Kidney glomerular epithelial cell (primary cell): ENCODE data around the gene ABCA7.
"Not testable (repeated sequence)": the region's sequence is repeated elsewhere in the genome, so short reads cannot be mapped to it uniquely, and the experiment has no call there.

Experiments
- DNase-seq: peaks from one replicate; lab custom pipeline; 2025; lab: John Stamatoyannopoulos, UW

ABCA7 gene

GRCh38 chr19:1017115-1017905 is 22.6 kb upstream of the ABCA7 start:
- no peak for DNase-seq

GRCh38 chr19:1017906-1018305 is 22.0 kb upstream of the ABCA7 start:
- DNase-seq = no peak

GRCh38 chr19:1018393-1018792 is 21.5 kb upstream of the ABCA7 start:
- DNase-seq = no peak

- no peak for DNase-seq
Measured at GRCh38 chr19:1018932-1019615, 20.8 kb upstream of the ABCA7 start.

GRCh38 chr19:1019616-1019961 is 20.3 kb upstream of the ABCA7 start:
- no peak for DNase-seq

GRCh38 chr19:1019980-1020867 is 19.7 kb upstream of the ABCA7 start:
- DNase-seq = no peak

- peak; percentile 93 for DNase-seq
Measured at GRCh38 chr19:1020868-1021425, 19.0 kb upstream of the ABCA7 start, which contains the start of gene TMEM259. Gene TMEM259 (minus strand): TSS chr19:1021123. CDS start chr19:1020996, 127 bp downstream.

- not testable (repeated sequence) for DNase-seq
Measured at GRCh38 chr19:1023883-1024188, 16.1 kb upstream of the ABCA7 start.

- not testable (repeated sequence) for DNase-seq
Measured at GRCh38 chr19:1025080-1025479, 14.8 kb upstream of the ABCA7 start.

- peak; percentile 71 for DNase-seq
Measured at GRCh38 chr19:1025960-1026782, 13.7 kb upstream of the ABCA7 start, which contains the start of gene CNN2. Gene CNN2 (plus strand): TSS chr19:1026608. CDS start chr19:1026662, 54 bp downstream.

- no peak for DNase-seq
Measured at GRCh38 chr19:1026783-1027649, 12.9 kb upstream of the ABCA7 start.

- no peak for DNase-seq
Measured at GRCh38 chr19:1027650-1028061, 12.3 kb upstream of the ABCA7 start.

- peak; percentile 59 for DNase-seq
Measured at GRCh38 chr19:1028062-1028926, 11.6 kb upstream of the ABCA7 start.

- no peak for DNase-seq
Measured at GRCh38 chr19:1032264-1032867, 7.5 kb upstream of the ABCA7 start.

GRCh38 chr19:1035998-1036621 is 3.8 kb upstream of the ABCA7 start:
- no peak for DNase-seq

GRCh38 chr19:1037621-1038064 is 2.3 kb upstream of the ABCA7 start:
- no peak for DNase-seq

GRCh38 chr19:1038978-1039645 is 795 bp upstream of the ABCA7 start:
- DNase-seq = no peak
